Measurements from ENCODE around the gene DDIT3. TPM values are rescaled to one million over a fixed set of nuclear protein-coding genes. Genes with fewer than 3 reads are reported as not detected.

The DDIT3 gene
- total and polyA plus RNA-seq, 8 donors, result 8.5 to 52.7 (median 9.9) TPM

GRCh38 chr12:57527184-57527583, 6.9 kb upstream of the DDIT3 start:
- intact Hi-C loops (cut with DNase I), result no loop called here
- Histone ChIP-seq H3K9me3 (no peaks in the 10 kb centered on the region), H3K4me3 (no peak overlapping the region), H3K4me1 (peaks cover 9 to 14% (median 10%) of the 10 kb centered on the region in 3 donors), H3K27me3 (no peaks in the 10 kb centered on the region), H3K27ac (no peak overlapping the region), H3K36me3 (peaks cover 6 to 50% (median 24%) of the 10 kb centered on the region in 3 donors)
- no peak for TF ChIP-seq CTCF (IDR thresholded peaks at IDR 0.05)
- WGBS, 2 donors, result 70 to 82% methylated on average over 5 of the region's 5 CpGs
- DNase-seq, result no peak
- ATAC-seq, result no peak
- FAIRE-seq, result no peak

- Histone ChIP-seq H3K27me3 (no peaks in the 10 kb centered on the region), H3K27ac (no peak overlapping the region), H3K36me3 (peaks cover 3 to 44% (median 19%) of the 10 kb centered on the region in 3 donors), H3K4me3 (no peak overlapping the region), H3K9me3 (no peaks in the 10 kb centered on the region), H3K4me1 (peaks cover 11 to 20% (median 13%) of the 10 kb centered on the region in 3 donors)
- WGBS, 2 donors, result 86 to 92% methylated on average over 4 of the region's 4 CpGs
- ATAC-seq (no peak), FAIRE-seq (no peak), DNase-seq (peak in 1 of 6 donors; percentile 61)
- intact Hi-C loops (cut with DNase I), result no loop called here
- no peak for TF ChIP-seq CTCF (IDR thresholded peaks at IDR 0.05)
Measured at GRCh38 chr12:57526477-57527126, 6.3 kb upstream of the DDIT3 start.

- intact Hi-C loops (cut with DNase I), result no loop called here
- ATAC-seq, result no peak
- H3K4me1 ChIP-seq, result peaks cover 17 to 28% (median 18%) of the 10 kb centered on the region in 3 donors
- H3K36me3 ChIP-seq, result peaks cover 3 to 36% (median 18%) of the 10 kb centered on the region in 3 donors
- no peak for TF ChIP-seq CTCF (IDR thresholded peaks at IDR 0.05)
- FAIRE-seq, result no peak
- H3K27me3 ChIP-seq, result no peaks in the 10 kb centered on the region
- H3K9me3 ChIP-seq, result no peaks in the 10 kb centered on the region
- H3K4me3 ChIP-seq, result no peak overlapping the region
- 80% methylated on average over 16 of the region's 16 CpGs for WGBS, 2 donors
- H3K27ac ChIP-seq, result no peak overlapping the region
- DNase-seq, result no peak
Measured at GRCh38 chr12:57525615-57526383, 5.5 kb upstream of the DDIT3 start.

GRCh38 chr12:57524814-57525614, 4.7 kb upstream of the DDIT3 start:
- H3K9me3 ChIP-seq, result no peaks in the 10 kb centered on the region
- peaks cover 3 to 28% (median 11%) of the 10 kb centered on the region in 3 donors for H3K36me3 ChIP-seq
- no peaks in the 10 kb centered on the region for H3K27me3 ChIP-seq
- ATAC-seq (no peak), FAIRE-seq (no peak), DNase-seq (peak in 3 of 6 donors; percentile 33 to 51 (median 45))
- H3K4me3 ChIP-seq, result no peak overlapping the region
- WGBS, 2 donors, result 62 to 64% methylated on average over 11 of the region's 11 CpGs
- no peak for TF ChIP-seq CTCF (IDR thresholded peaks at IDR 0.05)
- intact Hi-C loops (cut with DNase I), result no loop called here
- peaks cover 17 to 28% (median 18%) of the 10 kb centered on the region in 3 donors for H3K4me1 ChIP-seq
- H3K27ac ChIP-seq, result no peak overlapping the region
